HG02571 (cell line): ENCODE measurements around the gene TRIM27.
"Not testable (repeated sequence)": the region's sequence is repeated elsewhere in the genome, so short reads cannot be mapped to it uniquely, and the experiment has no call there.

Experiments
- ATAC-seq: cut with Tn5 transposase; IDR thresholded peaks from one replicate; pipeline ENCODE4 v1.9.1; 2021; ENCODE audit warnings: mild to moderate bottlenecking, moderate library complexity; ENCODE audit not compliant: unreplicated experiment

Gene TRIM27

GRCh38 chr6:28923318-28924102 lies at the start of gene TRIM27:
TRIM27 (minus strand) TSS chr6:28923985; CDS start chr6:28923632, 353 bp downstream.
- ATAC-seq, result peak; percentile 86

- not testable (repeated sequence) for ATAC-seq
These were observed 46.3 kb upstream of the TRIM27 start for GRCh38 chr6:28970056-28970455.

GRCh38 chr6:28969129-28969528 lies 45.3 kb upstream of the TRIM27 start:
- ATAC-seq, result no peak

- no peak for ATAC-seq
These were observed 44.7 kb upstream of the TRIM27 start for GRCh38 chr6:28968476-28968875.

- no peak for ATAC-seq
These were observed 41.9 kb upstream of the TRIM27 start for GRCh38 chr6:28965706-28966105.

- no peak for ATAC-seq
These were observed 37.2 kb upstream of the TRIM27 start for GRCh38 chr6:28960846-28961500.

- ATAC-seq, result not testable (repeated sequence)
These were observed 34.9 kb upstream of the TRIM27 start for GRCh38 chr6:28958561-28959243.

- ATAC-seq, result not testable (repeated sequence)
These were observed 34.1 kb upstream of the TRIM27 start for GRCh38 chr6:28957795-28958314.

- no peak for ATAC-seq
These were observed 32.5 kb upstream of the TRIM27 start for GRCh38 chr6:28956331-28956730.

- ATAC-seq, result no peak
These were observed 29.9 kb upstream of the TRIM27 start for GRCh38 chr6:28953585-28954258.

- no peak for ATAC-seq
These were observed 29.3 kb upstream of the TRIM27 start for GRCh38 chr6:28953039-28953584.

GRCh38 chr6:28949656-28950195 lies 25.9 kb upstream of the TRIM27 start:
- not testable (repeated sequence) for ATAC-seq

- ATAC-seq, result no peak
These were observed 25.1 kb upstream of the TRIM27 start for GRCh38 chr6:28948782-28949486.

- no peak for ATAC-seq
These were observed 24.1 kb upstream of the TRIM27 start for GRCh38 chr6:28947831-28948270.

- ATAC-seq, result no peak
These were observed 23.4 kb upstream of the TRIM27 start for GRCh38 chr6:28947067-28947765.

GRCh38 chr6:28945349-28945748 lies 21.6 kb upstream of the TRIM27 start:
- ATAC-seq, result no peak

GRCh38 chr6:28944412-28944865 lies 20.7 kb upstream of the TRIM27 start:
- no peak for ATAC-seq

GRCh38 chr6:28943557-28944411 lies 20.0 kb upstream of the TRIM27 start:
- no peak for ATAC-seq
